ENCODE results near the gene TANGO2. TPM values are rescaled to one million over a fixed set of nuclear protein-coding genes. Genes with fewer than 3 reads are reported as not detected.

TANGO2 gene
- total RNA-seq, 2 donors from 2014 or later: 10.5 to 19.7 TPM

DNA sequence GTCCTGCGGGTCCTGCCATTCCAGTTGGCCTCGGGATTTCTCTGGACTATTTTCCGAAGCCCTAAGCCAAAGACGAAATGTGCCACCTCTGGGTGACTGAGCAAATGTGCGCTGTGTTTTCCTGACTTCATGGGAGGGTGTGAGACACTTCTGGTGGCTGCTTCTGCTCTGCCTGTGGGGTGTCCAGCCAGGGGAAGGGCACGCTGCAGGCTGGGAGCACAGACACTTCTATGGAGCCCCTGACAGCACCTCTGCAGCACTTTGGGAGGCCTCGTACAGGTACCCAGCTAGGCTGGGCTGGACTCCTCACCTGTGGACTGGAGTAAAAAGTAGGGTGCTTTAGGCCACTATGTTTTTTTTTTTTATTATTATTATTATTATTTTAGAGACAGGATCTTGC lies 17.7 kb downstream of the TANGO2 start:
- no peak overlapping the region for H3K4me3 ChIP-seq
- peaks cover 5% of the 10 kb centered on the region for H3K4me1 ChIP-seq
- H3K27me3 ChIP-seq: no peaks in the 10 kb centered on the region
- no peak for TF ChIP-seq POLR2A (IDR thresholded peaks at IDR 0.05)
- TF ChIP-seq CTCF (IDR thresholded peaks at IDR 0.05): no peak
- WGBS, 2 donors: 86 to 88% methylated on average over 6 to 7 of the region's 7 CpGs
- DNase-seq: no peak
- intact Hi-C loops (cut with DNase I): no loop called here
- no peak overlapping the region for H3K27ac ChIP-seq
- no peak for ATAC-seq
- peaks cover 0 to 6% of the 10 kb centered on the region in 2 donors for H3K36me3 ChIP-seq (replicated peaks in 1 of 2; ENCODE audit: insufficient read depth in 1 of 2, low read depth in 2 of 2)
- no peaks in the 10 kb centered on the region for H3K9me3 ChIP-seq

- no peaks in the 10 kb centered on the region for H3K9me3 ChIP-seq
- 87% methylated on average over 9 of the region's 9 CpGs; no CpG with 5 or more reads in 1 of the 2 donors for WGBS, 2 donors
- intact Hi-C loops (cut with DNase I): no loop called here
- no peak overlapping the region for H3K4me3 ChIP-seq
- peaks cover 0 to 8% of the 10 kb centered on the region in 2 donors for H3K36me3 ChIP-seq (replicated peaks in 1 of 2; ENCODE audit: insufficient read depth in 1 of 2, low read depth in 2 of 2)
- no peak for TF ChIP-seq POLR2A (IDR thresholded peaks at IDR 0.05)
- no peak for TF ChIP-seq CTCF (IDR thresholded peaks at IDR 0.05)
- ATAC-seq (peak; percentile 24), DNase-seq (peak in 1 of 4 donors; percentile 23)
- H3K27ac ChIP-seq: no peak overlapping the region
- no peaks in the 10 kb centered on the region for H3K4me1 ChIP-seq
- H3K27me3 ChIP-seq: no peaks in the 10 kb centered on the region
Measured at GRCh38 chr22:20039683-20040325, 18.9 kb downstream of the TANGO2 start.

DNA sequence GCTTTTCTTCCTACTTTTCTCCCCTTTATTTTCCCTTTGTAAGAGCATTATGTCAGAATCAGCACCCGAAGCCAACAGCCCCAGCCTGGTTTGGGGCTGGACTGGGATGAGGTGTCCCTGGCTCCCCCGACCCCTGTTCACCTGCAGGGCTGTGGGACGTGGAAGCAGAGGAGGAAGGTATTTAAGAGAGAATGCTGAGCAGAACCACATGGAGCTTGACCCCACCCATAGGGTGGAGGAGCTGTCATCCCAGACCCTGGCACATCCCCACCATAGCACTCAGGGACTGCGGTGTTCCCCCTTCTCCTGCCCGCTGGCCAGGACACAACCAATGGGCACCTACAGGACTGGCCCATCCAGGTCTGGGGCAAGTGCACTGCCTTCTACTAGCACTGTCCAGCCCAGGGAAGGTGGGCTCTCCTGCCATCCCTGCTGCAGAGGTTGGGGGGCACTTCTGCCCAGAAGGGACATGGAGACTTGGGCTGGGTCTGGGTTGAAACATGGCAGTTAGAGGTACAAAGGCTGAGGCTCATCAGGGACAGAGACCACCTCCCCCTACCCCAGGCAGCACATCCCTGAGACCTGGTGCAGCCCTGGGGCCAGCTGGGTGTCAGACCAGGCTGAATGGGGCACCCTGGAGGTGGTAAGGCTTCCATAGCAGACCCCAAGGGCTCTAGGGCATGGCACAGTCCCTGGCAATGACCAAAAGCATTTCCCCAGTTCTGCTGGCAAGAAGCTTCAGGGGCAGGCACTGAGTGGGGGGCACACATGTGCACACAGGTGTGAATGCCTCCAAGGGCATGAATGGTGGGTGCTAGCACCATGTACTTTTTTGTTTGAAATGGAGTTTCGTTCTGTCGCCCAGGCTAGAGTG lies 19.7 kb downstream of the TANGO2 start:
- no peak for DNase-seq
- H3K4me1 ChIP-seq: no peaks in the 10 kb centered on the region

More for the DNA sequence above, 19.7 kb downstream of the TANGO2 start:
- Histone ChIP-seq H3K4me3 (no peak overlapping the region), H3K27me3 (no peaks in the 10 kb centered on the region), H3K36me3 (replicated peaks in 1 of 2; ENCODE audit: insufficient read depth in 1 of 2, low read depth in 2 of 2) (peaks cover 0 to 8% of the 10 kb centered on the region in 2 donors), H3K9me3 (no peaks in the 10 kb centered on the region), H3K27ac (no peak overlapping the region)
- WGBS, 2 donors: 89 to 91% methylated on average over 5 to 7 of the region's 7 CpGs
- TF ChIP-seq CTCF (IDR thresholded peaks at IDR 0.05) (no peak), POLR2A (IDR thresholded peaks at IDR 0.05) (no peak)
- no peak for ATAC-seq
- intact Hi-C loops (cut with DNase I): no loop called here

Data from body of pancreas (tissue), 4 donors.